ENCODE results near the gene CCL5.

CCL5 gene

GRCh38 chr17:35868737-35869136 lies 11.4 kb downstream of the CCL5 start, which contains the start of gene HEATR9:
Gene HEATR9 (minus strand): TSS chr17:35868891. CDS start chr17:35868742, 149 bp downstream.
- no peak for DNase-seq (ENCODE audit: low read depth in 3 of 3)

DNA sequence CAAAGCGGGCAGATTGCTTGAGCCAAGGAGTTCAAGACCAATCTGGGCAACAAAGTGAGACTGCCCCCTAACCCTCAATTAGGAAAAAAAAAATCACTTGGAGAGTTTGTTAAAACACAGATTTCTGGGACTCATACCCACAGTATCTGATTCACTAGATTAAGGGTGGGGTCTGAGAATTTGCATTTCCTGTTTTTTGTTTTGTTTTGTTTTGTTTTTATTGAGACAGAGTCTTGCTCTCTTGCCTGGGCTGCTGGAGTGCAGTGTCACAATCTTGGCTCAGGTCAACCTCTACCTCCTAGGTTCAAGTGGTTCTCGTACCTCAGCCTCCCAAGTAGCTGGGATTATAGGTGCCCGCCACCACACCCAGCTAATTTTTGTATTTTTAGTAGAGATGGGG lies 12.6 kb downstream of the CCL5 start:
- DNase-seq (ENCODE audit: low read depth in 3 of 3) = no peak

- no peak for DNase-seq (ENCODE audit: low read depth in 3 of 3)
These were observed 13.7 kb downstream of the CCL5 start for GRCh38 chr17:35866341-35866950.

- no peak for DNase-seq (ENCODE audit: low read depth in 3 of 3)
These were observed 14.5 kb downstream of the CCL5 start for GRCh38 chr17:35865412-35866340.

GRCh38 chr17:35864853-35865252 lies 15.3 kb downstream of the CCL5 start:
- no peak for DNase-seq (ENCODE audit: low read depth in 3 of 3)

DNA sequence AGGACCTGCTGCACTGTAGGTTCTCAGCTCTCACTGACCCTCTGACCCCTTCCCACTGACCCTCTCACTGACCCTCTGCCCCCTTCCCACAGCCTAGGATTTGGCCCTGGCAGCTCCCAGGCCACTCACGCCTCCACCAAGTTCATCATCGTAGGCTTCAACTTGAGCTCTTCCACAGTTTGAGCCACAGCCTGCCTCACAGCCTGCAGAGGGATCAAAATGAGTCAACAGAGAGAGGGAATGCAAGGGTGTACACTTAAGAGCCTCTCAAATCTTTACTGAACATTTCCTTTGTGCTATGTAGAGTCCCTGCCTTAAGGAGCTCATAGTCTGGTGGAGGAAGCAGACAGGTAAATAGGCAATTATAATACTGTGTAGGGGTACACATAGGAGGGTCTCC lies 23.6 kb downstream of the CCL5 start:
- DNase-seq (ENCODE audit: low read depth in 3 of 3) = no peak

DNA sequence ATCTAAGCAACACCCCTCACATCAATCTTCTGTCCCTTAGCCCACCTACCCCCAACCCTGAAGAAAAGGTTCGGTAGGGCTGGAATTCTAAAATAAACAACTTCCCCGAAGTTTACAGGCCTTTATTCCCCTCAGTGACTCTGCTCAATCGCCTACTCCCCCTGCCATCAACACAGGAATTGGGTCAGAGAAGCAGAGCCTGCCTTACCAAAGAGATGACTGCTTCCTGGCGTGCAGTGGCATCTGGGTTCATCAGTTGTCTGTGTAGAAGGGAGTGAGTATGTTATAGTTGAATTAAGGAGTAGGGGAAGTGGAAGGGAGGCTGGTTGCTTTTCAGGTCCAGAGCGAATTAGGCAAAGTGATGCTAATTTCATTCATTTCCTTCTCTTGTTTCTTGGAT lies 24.2 kb downstream of the CCL5 start:
- DNase-seq (ENCODE audit: low read depth in 3 of 3) = no peak

- DNase-seq (ENCODE audit: low read depth in 3 of 3) = peak; percentile 16 to 52 (median 36)
These were observed 30.5 kb downstream of the CCL5 start for GRCh38 chr17:35849469-35850348.

DNA sequence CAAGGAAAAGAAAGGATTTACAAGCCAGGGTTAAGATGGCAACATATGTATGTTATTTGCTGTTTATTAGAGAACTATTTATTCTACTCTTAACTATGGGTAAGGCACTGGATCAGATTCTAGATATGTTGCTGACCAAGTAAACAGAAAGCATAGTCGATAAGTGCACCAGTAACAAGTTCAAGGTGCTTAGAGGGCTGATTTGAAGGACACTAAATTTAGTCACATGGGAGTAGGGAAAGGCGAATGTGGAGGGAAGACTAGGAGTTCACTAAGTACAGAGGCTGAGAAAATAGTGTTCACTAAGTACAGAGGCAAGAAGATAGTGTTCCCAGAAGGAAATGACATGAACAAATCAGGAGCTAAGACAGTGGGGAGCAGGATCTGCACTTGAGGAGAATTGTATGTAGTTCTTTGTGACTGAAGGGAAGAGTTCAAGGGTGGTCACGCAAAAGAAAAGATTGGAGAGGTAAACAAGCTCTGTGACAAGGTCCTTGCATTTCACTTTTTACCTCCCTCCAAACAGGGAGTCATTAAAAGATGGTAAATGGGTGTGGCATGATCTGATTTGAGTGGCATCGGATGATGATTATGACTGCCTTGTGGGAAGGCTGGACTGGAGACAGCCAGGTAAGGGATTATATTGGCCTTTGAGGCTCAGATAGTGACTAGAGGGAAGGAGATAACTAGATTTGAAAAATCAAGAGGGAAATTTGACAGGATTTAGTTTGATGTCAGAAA lies 32.4 kb downstream of the CCL5 start:
- DNase-seq (ENCODE audit: low read depth in 3 of 3) = no peak

- DNase-seq (ENCODE audit: low read depth in 3 of 3) = no peak
These were observed 33.2 kb downstream of the CCL5 start for GRCh38 chr17:35847006-35847405.

DNA sequence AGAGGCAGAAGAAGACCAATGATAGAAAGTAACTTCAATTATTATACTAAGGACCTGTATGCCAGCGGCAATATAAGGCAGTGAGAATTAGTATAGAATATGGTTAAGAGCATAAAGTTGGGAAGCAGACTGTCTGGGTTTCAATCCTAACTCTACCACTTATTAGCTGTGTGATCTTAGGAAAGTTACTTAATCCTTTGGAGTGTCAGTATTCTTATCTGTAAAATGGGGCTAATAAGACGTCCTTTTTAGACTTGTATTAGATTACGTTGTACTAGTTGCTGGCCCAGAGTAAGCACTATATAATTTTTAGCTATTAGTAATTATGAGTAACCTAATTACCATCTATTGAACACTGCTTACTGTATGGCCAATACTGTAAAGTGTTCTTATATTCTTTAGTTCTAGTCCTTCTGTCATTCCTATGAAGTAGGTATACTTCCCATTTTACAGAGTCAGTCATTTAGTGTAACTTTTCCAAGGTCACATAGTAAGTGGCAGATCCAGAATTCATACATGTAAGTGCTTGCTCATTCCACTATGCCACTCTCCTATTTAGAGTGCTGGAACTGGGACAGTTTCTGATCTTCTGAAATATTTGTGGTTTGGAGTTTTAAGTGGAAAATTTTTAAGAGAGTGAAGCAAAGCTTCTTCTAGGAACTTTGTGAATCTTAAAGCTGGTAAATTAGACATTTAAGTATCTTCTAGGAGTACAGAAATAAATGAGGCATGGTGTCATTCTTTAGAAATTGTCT lies 33.9 kb downstream of the CCL5 start:
- DNase-seq (ENCODE audit: low read depth in 3 of 3) = no peak

GRCh38 chr17:35844547-35844946 lies 35.6 kb downstream of the CCL5 start:
- DNase-seq (ENCODE audit: low read depth in 3 of 3) = no peak

DNA sequence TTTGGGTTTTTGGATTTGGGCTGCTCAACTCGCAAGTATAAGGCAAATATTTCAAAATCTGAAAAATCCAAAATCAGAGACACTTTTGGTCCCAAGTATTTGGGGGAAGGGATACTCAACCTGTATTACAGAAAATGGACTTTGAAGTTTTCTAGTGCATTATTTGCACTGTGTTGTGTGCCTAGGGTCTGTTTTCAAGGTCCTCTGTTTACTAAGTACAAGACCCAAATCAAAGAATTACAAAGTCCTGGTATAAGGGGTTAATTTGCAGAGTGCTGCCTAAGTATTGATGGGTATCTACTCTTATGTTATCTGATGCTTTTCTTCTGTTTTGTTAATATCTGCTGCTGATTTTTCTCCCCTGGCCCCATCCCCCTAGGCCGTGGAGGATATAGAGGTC lies 36.5 kb downstream of the CCL5 start:
- no peak for DNase-seq (ENCODE audit: low read depth in 3 of 3)

GRCh38 chr17:35842239-35842638 lies 37.9 kb downstream of the CCL5 start:
- no peak for DNase-seq (ENCODE audit: low read depth in 3 of 3)

DNA sequence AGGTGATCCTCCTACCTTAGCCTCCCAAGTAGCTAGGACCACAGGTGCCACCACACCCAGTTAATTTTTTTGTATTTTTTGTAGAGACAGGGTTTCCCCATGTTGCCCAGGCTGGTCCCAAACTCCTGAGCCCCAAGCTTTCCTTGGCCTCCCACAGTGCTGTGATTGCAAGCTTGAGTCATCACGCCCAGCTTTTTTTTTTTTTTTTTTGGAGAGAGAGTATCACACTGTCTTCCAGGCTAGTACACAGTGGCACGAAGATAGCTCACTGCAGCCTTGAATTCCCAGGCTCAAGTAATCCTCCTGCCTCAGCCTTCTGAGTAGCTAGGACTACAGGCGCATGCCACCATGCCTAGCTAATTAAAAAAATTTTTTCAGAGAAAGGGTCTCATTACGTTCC lies 38.7 kb downstream of the CCL5 start:
- no peak for DNase-seq (ENCODE audit: low read depth in 3 of 3)

- DNase-seq (ENCODE audit: low read depth in 3 of 3) = no peak
These were observed 39.1 kb downstream of the CCL5 start for GRCh38 chr17:35841101-35841500.

DNA sequence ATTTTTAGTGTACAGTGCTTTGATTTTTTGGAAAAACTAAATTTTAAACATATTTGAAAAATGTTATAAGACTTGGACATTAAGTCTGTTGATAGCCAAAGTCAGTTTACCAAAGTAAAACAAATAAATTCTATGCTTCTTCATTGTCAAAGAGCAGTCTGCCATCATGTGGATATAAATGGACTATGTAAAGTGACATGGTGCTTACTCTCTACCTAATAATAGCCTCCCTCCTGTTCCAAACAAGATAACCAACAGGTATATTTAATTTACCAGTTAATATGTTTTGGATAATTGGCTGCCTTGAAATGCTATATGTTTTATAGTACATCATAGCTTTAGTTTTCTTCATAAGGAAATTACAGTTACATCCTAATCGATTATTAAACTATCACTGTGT lies 55.0 kb downstream of the CCL5 start:
- DNase-seq (ENCODE audit: low read depth in 3 of 3) = no peak

Data from stimulated activated CD4-positive, alpha-beta T cell treated with anti-CD3 and anti-CD28 coated beads, TNF-alpha, amount 100 ng/mL, for 48 hours (primary cell).